Activated CD4-positive, alpha-beta T cell treated with anti-CD3 and anti-CD28 coated beads for 4 hours (primary cell): ENCODE measurements around the gene MTHFD2L.
A peak's percentile ranks its signal among the peaks of the same experiment; 100 is the strongest.
"Not testable (repeated sequence)": the region's sequence is repeated elsewhere in the genome, so short reads cannot be mapped to it uniquely, and the experiment has no call there.

Experiments
- DNase-seq, 2 donors: peaks; one replicate each; pipeline ENCODE4 v3.0.0-alpha.2; 2020

MTHFD2L gene

DNA sequence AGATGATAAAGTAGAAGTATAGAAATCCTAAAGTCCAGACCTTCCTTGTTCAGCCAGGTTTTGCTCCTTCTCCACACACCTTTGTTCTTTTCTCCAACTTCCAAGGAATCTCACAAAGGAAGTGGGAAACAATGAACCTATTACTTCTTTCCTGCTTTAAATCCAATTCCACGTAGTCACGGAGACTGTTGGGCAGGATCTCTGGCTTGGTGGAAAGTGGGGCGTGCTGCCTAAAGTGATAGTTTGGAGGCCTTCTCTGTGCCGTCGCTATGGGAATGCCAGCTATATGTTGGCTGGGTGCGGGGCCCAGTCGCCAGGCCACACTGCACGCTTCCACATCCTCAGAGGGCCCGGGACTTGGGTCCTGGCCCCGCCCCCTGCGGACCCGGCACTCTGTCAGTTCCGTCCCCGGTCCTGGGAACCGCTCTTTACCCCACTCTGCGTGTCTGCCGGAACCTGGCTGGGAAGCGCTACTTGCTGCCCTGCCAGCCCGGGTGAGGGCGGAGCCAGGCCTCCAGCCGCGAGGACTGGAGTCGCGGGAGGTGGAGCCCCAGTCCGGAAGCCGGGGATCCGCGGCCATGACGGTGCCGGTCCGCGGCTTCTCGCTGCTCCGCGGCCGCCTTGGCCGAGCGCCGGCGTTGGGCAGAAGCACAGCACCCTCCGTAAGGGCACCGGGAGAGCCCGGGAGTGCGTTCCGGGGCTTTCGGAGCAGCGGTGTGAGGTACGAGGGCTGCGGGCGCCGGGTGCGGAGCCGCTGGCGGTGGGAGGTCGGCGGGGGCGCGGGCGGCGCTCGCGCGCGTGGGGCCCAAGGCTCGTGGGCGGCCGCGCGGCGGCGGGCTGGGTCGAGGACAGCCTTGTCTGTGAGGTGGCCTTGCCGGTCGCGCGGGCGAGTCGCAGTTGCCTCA, at the start of gene MTHFD2L:
Gene MTHFD2L (plus strand): TSS at position 558 of the 905 bp plus-strand sequence. CDS start 21 bp downstream, at position 579.
- peak; percentile 74 to 81 for DNase-seq

DNA sequence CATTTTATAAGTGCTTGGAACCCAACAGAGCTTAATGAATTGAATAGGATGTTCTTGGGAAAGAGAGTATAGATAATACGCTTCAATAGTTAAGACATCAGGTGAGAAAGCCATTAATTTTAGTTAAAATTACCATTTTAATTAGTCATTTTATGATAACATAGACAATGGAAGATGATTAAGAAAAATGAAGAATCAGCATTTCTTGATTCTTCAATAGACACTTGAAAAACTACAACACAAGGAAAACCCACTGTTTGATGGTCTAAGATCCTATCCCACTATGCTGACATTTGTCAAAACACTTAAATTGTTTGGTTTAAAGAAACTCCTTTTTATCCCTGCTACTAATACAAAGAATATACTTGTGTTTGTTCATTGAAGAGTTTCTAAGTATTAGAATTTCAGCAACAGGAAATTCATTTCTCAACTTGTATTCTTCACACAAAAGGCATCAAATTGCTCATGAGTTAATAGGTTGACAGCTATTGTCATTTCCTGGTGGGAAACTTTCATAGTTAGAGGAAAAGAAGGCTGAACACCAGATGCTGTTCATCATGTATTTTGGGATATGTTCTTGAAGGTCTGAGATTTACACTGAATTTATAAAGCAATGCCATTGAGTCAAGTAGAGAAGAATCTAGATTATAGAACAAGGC, 49.3 kb upstream of the MTHFD2L start:
- no peak for DNase-seq

DNA sequence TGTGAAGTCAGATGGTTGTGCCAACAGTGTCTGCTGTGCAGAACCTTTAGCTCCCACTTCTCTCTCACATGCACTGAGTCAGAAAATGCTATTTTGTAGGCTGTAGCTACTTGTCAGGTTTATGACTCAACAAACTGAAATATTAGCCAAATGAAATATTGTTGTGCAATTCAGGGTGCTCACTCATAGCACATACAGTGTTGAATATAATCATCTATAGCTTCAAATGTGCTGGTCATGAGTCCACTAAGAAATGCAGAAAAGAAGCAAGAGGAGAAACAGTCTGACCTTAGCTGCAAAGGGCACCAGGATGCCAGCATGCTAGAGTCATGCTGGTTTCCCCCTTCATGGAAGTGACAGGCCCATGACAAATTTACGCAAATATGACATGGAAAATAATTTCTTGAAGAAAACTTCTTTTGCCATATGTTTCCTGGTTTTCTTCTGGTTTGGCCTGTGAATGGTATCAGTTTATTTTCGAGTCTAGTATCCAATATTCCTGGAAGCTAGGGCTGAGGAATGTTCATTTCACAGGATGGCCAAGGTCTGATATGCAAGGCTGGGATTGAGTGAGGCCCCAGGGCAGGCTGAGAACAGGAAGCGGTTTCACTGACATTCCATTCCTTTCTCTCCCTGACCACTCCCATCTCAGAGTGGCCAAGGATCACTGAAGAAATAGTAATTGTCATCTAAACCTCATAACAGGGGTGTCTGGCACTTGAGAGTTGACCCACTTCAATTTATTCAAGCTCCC, 48.6 kb upstream of the MTHFD2L start:
- no peak for DNase-seq

DNA sequence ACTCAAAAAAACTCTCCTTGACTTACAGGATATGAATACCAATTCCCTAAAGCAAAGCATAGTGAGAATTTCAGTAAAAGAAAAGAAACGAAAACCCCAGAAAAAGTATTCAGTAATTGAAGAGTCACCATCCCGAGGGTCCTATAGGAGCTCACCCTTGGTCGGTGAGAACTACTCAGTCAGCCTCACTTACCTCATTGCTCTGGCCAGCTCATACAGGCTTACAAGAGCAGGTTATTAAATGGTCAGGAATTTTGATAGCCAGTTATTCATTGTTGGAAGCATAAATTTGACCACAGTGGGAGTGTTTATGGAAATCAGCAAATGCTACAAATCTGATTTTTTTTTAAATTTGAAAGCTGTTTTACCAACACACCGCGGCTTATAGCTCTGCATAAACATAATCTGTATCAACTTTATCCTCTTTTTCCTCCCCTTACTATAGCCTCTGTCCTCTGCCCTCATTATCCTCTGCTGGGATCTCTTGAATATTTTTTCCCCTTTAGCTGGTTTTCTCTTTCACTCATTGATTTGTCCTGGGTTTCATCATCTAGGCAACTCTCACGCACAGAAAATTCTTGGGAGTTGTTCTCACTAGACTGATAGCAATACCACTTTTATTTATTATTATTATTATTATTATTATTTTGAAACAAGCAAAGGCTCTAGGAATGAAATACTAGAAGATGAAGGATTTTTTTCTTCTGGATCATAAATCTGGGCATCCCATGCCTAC, 47.9 kb upstream of the MTHFD2L start:
- no peak for DNase-seq

DNA sequence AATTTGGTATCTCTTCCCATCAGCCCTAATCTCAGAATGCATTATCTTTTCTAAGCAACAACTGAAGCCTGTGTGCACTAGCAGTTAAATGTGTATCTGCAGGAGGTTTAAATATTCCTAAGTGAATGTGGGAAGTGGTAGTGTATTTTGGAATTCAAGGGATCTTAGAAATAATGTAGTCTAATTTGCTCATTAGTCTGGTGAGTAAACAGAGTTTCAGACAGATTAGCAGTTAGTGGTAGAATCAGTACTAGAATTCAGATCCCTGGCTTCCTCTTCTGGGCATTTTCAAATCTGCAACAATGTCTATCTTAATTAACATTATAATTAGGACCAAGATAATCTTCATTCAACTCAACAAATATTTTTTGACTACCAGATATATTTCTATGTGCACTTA, 47.2 kb upstream of the MTHFD2L start:
- DNase-seq, result no peak

DNA sequence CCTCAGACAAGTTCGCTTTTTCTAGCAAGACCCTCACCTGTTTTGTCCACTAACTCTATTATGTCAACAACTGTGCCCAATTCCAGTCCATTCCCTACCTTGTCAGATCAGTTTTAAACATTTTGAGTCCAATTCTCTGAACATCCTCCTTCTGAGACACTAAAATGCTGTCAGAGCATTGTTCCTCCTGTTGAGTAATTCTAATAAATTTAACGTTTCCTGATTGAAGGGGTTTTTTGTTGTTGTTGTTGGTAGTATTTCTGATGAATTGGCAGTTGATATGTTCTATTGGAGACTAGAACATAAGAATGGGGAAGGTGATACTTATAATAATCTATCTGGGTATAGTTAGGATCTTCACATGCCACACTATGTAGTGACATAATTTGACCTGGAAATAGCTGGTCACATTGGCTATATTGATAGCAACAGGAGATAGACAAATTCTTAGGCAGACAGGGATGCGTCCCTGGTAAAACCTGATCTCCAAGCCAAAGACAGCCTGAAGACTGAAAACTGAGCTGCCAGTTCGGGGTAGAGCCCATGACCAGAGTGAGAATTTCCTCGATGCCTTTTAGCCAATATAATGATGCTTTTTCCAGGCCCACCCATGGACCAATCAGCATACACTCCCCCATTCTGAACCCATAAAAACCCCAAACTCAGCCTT, 46.5 kb upstream of the MTHFD2L start:
- no peak for DNase-seq

DNA sequence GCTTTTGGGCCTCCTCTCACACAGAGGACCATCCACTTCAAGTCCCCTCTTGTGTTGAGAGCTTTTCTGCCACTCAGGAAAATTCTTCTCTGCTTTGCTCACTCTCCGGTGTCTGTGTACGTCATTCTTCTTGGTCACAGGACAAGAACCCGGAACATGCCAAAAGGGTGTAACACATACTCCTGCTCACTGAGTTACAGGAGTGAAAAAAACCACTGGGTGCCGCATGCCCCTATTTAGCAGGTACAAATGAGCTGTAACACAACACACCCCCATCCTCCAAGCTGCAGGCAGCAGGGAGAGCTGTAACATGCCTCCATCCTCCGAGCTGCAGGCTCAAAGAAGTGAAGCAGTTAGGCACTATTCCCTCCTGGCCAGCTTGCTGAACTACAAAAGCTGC, 45.9 kb upstream of the MTHFD2L start:
- no peak for DNase-seq

DNA sequence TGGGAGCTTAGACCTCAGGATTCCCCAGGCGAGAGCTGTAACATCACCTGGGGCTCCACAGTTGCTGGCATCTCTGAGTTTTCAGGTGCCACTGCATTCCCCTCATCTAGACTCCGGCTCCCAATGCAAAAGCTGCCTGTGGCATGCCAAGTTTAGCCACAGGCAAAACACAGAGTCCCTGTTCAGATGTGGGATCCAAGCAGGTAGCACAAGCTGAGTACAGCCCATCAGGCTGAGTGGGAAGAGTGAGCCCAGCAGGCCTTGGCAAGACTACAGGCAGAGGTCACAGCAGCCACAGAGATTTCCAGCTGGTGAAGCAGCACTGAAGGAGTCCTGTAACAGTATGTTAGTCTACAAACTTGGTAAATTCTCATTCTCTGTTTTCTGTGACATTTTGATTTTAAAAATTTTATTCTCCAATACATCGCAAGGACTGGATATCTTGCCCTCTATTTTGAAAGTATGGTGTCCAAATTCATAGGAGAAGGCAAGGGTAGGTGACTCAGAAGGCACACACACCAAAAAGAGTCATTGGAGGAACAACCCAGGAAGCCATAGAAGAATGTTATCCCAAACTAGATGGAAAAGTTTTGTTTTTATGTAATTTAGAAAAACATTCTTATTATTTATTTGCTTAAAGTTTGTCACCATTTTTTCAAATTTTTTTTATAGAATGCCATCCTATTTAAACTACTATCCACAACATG, 45.4 kb upstream of the MTHFD2L start:
- no peak for DNase-seq

DNA sequence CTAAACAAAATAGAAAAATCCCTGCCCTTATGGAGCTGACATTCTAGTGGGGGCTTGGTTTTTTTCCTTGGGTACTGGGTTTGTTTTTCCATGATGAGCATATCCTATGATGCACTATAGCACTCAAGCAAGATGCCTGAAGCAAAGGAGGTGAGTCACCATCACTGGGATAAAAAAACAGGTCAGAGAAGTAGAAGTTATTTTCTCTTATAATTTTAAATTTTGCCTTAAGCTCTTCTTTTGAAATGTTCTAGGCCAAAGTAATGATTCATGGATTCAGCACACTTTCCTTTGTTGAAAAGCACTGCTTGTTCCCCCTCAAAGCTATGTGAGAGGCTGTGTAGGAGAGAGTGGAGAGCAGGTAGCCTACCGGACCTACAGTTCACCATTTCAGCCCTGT, 43.7 kb upstream of the MTHFD2L start:
- DNase-seq, result no peak

DNA sequence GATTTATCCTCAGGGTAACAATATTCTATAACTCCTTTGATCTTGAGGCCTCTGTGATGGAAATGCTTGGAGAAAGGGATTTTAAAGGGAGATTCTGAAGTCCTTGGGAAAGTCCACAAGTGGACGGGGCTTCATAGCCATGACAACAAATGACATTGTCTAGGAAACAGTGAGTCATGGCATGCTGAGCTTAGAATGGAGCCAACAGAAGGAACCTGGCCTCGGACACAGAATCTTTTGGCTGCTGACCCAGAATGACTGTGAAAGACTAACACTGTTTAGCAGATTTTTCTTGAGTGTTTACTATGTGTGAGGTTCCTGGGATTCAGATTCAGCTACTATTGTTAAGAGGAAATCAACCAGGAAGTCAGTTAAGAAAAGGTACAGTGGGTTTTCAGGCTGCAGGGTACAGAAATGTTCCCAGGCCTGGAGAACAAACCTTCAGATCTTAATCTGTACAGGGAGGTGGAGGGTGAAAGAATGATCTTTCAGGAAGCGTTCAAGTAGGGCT, 40.8 kb upstream of the MTHFD2L start:
- DNase-seq, result no peak

DNA sequence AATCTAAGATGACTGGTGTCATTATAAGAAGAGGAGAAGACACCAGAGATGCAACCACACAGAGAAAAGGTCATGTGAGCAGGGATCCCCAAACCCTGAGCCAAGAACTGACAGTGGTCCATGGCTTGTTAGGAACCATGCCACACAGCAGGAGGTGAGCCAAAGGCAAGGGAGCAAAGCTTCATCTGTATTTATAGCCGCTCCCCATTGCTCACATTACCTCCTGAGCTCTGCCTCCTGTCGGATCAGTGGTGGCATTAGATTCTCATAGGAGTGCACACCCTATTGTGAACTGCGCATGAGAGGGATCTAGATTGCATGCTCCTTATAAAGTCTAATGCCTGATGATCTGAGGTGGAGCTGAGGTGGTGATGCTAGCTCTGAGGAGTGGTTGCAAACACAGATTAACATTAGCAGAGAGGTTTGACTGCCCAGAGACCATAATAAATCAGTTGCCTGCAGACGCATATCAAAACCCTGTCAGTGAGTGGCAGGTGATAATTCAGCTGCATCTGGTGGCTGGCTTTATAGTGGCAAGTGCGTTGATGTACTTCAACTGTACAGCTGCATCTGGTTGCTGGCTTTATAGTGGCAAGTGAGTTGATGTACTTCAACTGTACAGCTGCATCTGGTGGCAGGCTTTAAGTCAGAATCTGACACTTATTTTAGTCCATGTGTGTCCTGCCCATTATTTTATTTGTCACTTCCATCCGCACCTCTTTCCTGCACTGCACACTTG, 39.1 kb upstream of the MTHFD2L start:
- no peak for DNase-seq

DNA sequence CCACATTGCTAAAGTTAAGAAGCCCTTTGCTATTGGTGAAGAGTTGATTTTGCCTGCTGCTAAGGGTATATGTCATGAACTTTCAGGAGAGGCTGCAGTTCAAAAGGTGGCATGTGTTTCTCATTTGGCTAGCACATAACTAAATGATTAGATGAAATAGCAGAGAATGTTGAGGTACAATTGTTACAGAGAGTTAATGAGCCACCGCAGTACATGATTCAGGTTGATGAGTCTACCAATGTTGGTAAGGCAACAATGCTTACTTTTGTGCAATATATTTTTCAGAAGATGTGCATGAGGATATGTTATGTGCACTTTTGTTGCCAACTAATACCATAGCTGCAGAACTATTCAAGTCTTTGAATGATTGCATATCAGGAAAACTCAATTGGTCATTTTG, 37.8 kb upstream of the MTHFD2L start:
- no peak for DNase-seq

DNA sequence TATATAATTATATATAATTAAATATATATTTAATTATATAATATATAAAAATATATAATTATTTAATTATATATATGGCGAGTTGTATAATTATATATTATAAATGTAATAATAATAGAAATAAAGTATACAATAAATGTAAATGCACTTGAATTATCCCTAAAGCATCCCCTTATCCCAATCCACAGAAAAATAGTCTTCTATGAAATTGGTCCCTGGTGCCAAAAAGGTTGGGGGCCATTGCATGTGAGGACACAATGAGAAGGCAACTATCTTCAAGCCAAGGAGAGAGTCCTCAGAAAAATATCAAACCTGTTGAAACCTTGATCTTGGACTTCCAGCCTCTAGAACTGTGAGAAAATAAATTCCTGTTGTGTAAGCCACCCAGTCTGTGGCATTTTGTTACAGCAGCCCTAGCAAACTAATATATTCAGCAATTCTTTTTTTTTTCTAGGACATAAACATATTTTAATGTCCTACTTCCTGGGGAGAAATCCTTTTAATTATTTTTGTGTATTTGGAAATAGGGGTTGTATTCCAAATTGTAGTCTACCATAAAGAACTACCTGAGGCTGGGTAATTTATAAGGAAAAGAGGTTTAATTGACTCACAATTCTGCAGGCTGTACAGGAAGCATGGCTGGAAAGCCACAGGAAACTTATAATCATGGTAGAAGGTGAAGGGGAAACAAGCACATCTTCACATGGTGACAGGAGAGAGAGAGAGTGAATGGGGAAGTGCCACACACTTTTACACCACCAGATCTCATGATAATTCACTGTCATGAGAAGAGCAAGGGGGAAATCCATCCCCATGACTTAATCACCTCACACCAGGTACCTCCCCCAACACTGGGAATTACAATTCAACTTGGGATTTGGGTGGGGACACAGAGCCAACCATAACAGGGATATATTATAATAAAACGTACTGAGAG, 36.0 kb upstream of the MTHFD2L start:
- DNase-seq, result no peak

DNA sequence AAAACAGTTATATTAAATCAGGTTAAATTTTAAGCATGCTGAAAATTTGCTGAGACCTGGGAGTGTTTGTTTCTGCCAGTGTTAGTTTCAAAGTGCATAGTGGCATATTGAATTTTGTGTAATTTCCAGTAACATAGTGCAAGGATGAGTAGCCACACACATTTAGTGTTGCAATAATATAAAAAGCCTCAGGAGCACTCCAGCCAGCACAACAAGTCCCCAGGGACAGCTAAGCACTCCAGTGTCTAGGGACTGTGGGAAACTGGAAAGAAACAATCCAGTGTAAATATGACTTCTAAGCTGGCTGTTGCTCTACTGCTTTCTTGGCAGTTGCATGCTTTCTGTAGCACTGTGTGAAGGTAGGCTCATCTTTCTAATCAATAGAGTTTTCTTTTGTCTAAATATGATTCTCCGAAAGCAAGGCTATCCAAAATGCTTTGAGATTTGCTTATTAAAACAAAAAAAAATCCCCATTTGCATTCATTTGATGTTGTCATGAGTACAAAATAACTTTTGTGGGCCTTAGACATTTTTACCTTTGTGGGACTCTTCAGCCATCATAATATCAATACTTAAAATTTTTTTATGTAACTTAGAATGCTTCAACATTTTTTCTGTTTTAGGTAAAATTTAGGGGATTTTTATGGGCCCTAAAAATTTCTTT, 34.7 kb upstream of the MTHFD2L start:
- no peak for DNase-seq

DNA sequence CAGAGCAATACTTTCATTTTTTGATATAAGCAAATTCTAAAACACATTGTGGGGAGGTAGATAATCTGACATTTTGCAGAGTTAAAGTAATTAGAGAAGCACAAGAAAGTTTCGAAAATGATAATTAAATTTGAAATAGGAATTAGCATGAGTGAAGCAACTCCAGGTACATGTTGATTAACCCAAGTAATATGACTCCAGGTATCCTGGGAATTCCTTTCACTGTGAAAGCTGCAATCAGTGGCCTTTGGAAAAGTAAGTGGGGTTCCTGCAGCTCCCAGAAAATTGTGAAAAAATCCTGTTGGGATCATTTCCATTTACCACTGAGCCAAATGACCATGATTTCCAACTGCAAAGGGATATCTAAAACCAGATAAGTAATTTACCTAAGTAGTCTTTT, 32.9 kb upstream of the MTHFD2L start:
- no peak for DNase-seq

DNA sequence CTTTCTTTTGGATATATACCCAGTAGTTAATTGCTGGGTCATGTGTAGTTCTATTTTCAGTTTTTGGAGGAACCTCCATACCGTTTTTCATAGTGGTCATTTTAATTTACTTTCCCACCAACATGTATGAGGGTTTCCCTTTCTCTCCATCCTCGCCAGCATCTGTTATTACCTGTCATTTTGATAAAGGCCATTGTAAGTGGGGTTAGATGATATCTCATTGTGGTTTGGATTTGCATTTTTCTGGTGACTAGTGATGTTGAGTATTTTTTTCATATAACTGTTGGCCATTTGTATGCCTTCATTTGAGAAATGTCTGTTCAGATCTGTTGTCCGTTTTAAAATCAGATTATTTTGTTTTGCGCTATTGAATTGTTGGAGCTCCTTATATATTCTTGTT, 30.2 kb upstream of the MTHFD2L start:
- DNase-seq, result no peak

DNA sequence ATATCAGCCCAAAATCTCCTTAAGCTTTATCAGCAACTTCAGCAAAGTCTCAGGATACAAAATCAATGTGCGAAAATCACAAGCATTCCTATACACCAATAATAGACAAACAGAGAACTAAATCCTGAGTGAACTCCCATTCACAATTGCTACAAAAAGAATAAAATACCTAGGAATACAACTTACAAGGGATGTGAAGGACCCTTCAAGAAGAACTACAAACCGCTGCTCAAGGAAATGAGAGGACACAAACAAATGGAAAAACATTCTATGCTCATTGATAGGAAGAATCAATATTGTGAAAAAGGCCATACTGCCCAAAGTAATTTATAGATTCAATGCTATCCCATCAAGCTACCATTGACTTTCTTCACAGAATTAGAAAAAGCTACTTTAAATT, 27.1 kb upstream of the MTHFD2L start:
- DNase-seq, result not testable (repeated sequence)

DNA sequence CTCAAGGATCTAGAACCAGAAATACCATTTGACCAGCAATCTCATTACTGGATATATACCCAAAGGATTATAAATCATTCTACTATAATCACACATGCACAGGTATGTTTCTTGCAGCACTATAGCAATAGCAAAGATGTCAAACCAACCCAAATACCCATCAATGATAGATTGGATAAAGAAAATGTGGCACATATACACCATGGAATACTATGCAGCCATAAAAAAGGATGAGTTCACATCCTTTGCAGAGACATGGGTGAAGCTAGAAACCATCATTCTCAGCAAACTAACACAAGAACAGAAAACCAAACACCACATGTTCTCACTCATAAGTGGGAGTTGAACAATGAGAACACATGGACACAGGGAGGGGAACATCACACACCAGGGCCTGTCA, 25.7 kb upstream of the MTHFD2L start:
- not testable (repeated sequence) for DNase-seq

DNA sequence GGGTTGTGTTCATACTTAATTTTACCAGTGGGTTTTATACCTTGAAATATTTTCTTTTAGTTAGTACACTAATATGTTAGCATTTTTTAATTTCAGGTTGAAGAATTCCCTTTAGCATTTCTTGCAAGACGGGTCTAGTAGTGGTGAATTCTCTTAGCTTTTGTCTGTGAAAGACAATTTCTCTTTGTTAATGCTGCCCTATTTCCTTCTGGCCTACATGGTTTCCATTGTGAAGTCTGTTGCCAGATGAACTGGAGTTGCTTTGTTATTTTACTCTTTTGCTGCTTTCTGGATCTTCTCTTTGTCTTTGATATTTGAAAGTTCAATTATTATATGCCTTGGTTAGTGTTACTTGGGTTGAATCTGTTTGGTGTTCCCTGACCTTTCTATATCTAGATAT, 25.0 kb upstream of the MTHFD2L start:
- DNase-seq, result no peak
